ENCODE results near the gene OXA1L. TPM values are rescaled to one million over a fixed set of nuclear protein-coding genes. Genes with fewer than 3 reads are reported as not detected.

OXA1L gene
- total and polyA plus RNA-seq, 2 donors from 2014 or later = 80.8 to 101 TPM

DNA sequence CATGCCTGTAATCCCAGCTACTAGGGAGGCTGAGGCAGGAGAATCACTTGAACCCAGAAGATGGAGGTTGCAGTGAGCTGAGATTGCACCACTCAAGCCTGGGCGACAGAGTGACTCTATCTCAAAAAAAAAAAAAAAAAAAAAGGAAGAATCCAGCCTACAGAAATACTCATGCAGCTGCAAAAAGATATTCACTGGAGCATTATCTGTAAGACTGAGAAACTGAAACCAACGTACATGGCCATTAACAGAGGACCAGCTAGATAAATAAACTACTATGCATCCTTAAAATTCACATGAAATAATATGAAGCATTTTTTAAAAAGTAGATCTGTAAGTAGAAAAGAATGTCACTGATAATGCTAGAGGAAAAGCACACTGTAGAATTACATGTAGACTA, 45.2 kb downstream of the OXA1L start:
- Histone ChIP-seq H3K27me3 (ENCODE audit: control insufficient read depth, insufficient read depth, low read length) (no peaks in the 10 kb centered on the region), H3K4me3 (ENCODE audit: low read length in 3 of 3) (peak overlapping the region in 2 of 3 donors; percentile 29 to 35), H3K36me3 (ENCODE audit: control insufficient read depth in 2 of 3, insufficient read depth in 3 of 3, low read length in 3 of 3) (no peaks in the 10 kb centered on the region), H3K4me1 (ENCODE audit: control insufficient read depth in 2 of 3, insufficient read depth in 2 of 3, low read depth in 1 of 3, low read length in 3 of 3) (no peaks in the 10 kb centered on the region), H3K9ac (ENCODE audit: low read length in 3 of 3) (no peak overlapping the region), H3K9me3 (ENCODE audit: control insufficient read depth in 2 of 3, insufficient read depth in 1 of 3, low read length in 3 of 3) (no peaks in the 10 kb centered on the region), H3K27ac (ENCODE audit: low read depth in 2 of 2, low read length in 2 of 2) (peak overlapping the region in 1 of 2 donors; percentile 47)
- TF ChIP-seq, protein P1, sequence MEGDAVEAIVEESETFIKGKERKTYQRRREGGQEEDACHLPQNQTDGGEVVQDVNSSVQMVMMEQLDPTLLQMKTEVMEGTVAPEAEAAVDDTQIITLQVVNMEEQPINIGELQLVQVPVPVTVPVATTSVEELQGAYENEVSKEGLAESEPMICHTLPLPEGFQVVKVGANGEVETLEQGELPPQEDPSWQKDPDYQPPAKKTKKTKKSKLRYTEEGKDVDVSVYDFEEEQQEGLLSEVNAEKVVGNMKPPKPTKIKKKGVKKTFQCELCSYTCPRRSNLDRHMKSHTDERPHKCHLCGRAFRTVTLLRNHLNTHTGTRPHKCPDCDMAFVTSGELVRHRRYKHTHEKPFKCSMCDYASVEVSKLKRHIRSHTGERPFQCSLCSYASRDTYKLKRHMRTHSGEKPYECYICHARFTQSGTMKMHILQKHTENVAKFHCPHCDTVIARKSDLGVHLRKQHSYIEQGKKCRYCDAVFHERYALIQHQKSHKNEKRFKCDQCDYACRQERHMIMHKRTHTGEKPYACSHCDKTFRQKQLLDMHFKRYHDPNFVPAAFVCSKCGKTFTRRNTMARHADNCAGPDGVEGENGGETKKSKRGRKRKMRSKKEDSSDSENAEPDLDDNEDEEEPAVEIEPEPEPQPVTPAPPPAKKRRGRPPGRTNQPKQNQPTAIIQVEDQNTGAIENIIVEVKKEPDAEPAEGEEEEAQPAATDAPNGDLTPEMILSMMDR (IDR thresholded peaks at IDR 0.05; ENCODE audit: borderline replicate concordance, extremely low read depth, insufficient read depth) = no peak
- DNase-seq (no peak), FAIRE-seq (no peak)
- intact Hi-C loops (cut with DNase I) = no loop called here

- no peaks in the 10 kb centered on the region for H3K4me1 ChIP-seq (ENCODE audit: control insufficient read depth in 2 of 3, insufficient read depth in 2 of 3, low read depth in 1 of 3, low read length in 3 of 3)
- no peak for FAIRE-seq
- no peaks in the 10 kb centered on the region for H3K36me3 ChIP-seq (ENCODE audit: control insufficient read depth in 2 of 3, insufficient read depth in 3 of 3, low read length in 3 of 3)
- TF ChIP-seq, protein P1 (IDR thresholded peaks at IDR 0.05; ENCODE audit: borderline replicate concordance, extremely low read depth, insufficient read depth) = no peak
- H3K9me3 ChIP-seq (ENCODE audit: control insufficient read depth in 2 of 3, insufficient read depth in 1 of 3, low read length in 3 of 3) = no peaks in the 10 kb centered on the region
- H3K27me3 ChIP-seq (ENCODE audit: control insufficient read depth, insufficient read depth, low read length) = no peaks in the 10 kb centered on the region
- H3K4me3 ChIP-seq (ENCODE audit: low read length in 3 of 3) = peak overlapping the region in 2 of 3 donors; percentile 62 to 63
- intact Hi-C loops (cut with DNase I) = no loop called here
- peak overlapping the region; percentile 32 to 66 for H3K27ac ChIP-seq (ENCODE audit: low read depth in 2 of 2, low read length in 2 of 2)
- H3K9ac ChIP-seq (ENCODE audit: low read length in 3 of 3) = peak overlapping the region in 1 of 3 donors; percentile 77
- no peak for DNase-seq
Observed at GRCh38 chr14:22812744-22813143, 46.3 kb downstream of the OXA1L start.

- TF ChIP-seq, protein P1 (IDR thresholded peaks at IDR 0.05; ENCODE audit: borderline replicate concordance, extremely low read depth, insufficient read depth) = no peak
- FAIRE-seq = no peak
Observed at GRCh38 chr14:22813145-22813544, 46.7 kb downstream of the OXA1L start.

GRCh38 chr14:22814373-22814772, 47.9 kb downstream of the OXA1L start:
- no peak for FAIRE-seq
- intact Hi-C loops (cut with DNase I) = no loop called here
- peak overlapping the region; percentile 0 to 79 (median 71) for H3K4me3 ChIP-seq (ENCODE audit: low read length in 3 of 3)
- no peaks in the 10 kb centered on the region for H3K9me3 ChIP-seq (ENCODE audit: control insufficient read depth in 2 of 3, insufficient read depth in 1 of 3, low read length in 3 of 3)
- peak overlapping the region in 1 of 3 donors; percentile 77 for H3K9ac ChIP-seq (ENCODE audit: low read length in 3 of 3)
- TF ChIP-seq, protein P1 (IDR thresholded peaks at IDR 0.05; ENCODE audit: borderline replicate concordance, extremely low read depth, insufficient read depth) = no peak
- H3K27me3 ChIP-seq (ENCODE audit: control insufficient read depth, insufficient read depth, low read length) = no peaks in the 10 kb centered on the region
- H3K36me3 ChIP-seq (ENCODE audit: control insufficient read depth in 2 of 3, insufficient read depth in 3 of 3, low read length in 3 of 3) = no peaks in the 10 kb centered on the region
- H3K4me1 ChIP-seq (ENCODE audit: control insufficient read depth in 2 of 3, insufficient read depth in 2 of 3, low read depth in 1 of 3, low read length in 3 of 3) = peaks cover 0 to 3% (median 0%) of the 10 kb centered on the region in 3 donors
- no peak for DNase-seq
- H3K27ac ChIP-seq (ENCODE audit: low read depth in 2 of 2, low read length in 2 of 2) = peak overlapping the region; percentile 52 to 83

More at GRCh38 chr14:22813145-22813544, 46.7 kb downstream of the OXA1L start:
- H3K4me1 ChIP-seq (ENCODE audit: control insufficient read depth in 2 of 3, insufficient read depth in 2 of 3, low read depth in 1 of 3, low read length in 3 of 3) = no peaks in the 10 kb centered on the region
- no peak for DNase-seq
- intact Hi-C loops (cut with DNase I) = no loop called here
- peak overlapping the region; percentile 32 to 66 for H3K27ac ChIP-seq (ENCODE audit: low read depth in 2 of 2, low read length in 2 of 2)
- no peaks in the 10 kb centered on the region for H3K9me3 ChIP-seq (ENCODE audit: control insufficient read depth in 2 of 3, insufficient read depth in 1 of 3, low read length in 3 of 3)
- no peaks in the 10 kb centered on the region for H3K36me3 ChIP-seq (ENCODE audit: control insufficient read depth in 2 of 3, insufficient read depth in 3 of 3, low read length in 3 of 3)
- H3K4me3 ChIP-seq (ENCODE audit: low read length in 3 of 3) = peak overlapping the region in 2 of 3 donors; percentile 62 to 63
- H3K9ac ChIP-seq (ENCODE audit: low read length in 3 of 3) = peak overlapping the region in 2 of 3 donors; percentile 17 to 77
- H3K27me3 ChIP-seq (ENCODE audit: control insufficient read depth, insufficient read depth, low read length) = no peaks in the 10 kb centered on the region

Data from kidney (tissue), 14 donors.